ENCODE measurements around the gene FLNB.

The FLNB gene

GRCh38 chr3:58029842-58030584, 21.8 kb downstream of the FLNB start (continued):
- no peak for TF ChIP-seq REST (tag by site-specific recombination; IDR thresholded peaks at IDR 0.05)

- CTCF ChIA-PET = no interaction called here
- Histone ChIP-seq H3K4me3 (ENCODE audit: low read depth, low read length) (no peak overlapping the region), H3K9me3 (ENCODE audit: control insufficient read depth, insufficient read depth, low read depth, low read length) (no peaks in the 10 kb centered on the region), H3K36me3 (ENCODE audit: control insufficient read depth in 2 of 2, insufficient read depth in 1 of 2, low read length in 2 of 2) (no peaks in the 10 kb centered on the region), H3K27ac (ENCODE audit: extremely low read depth, low read depth, low read length) (no peak overlapping the region), H3K4me1 (ENCODE audit: control insufficient read depth, insufficient read depth, low read length) (peaks cover 14% of the 10 kb centered on the region)
- TF ChIP-seq ZNF398 (tag by site-specific recombination; IDR thresholded peaks at IDR 0.05) (0 out of 2 replicates have a peak, but pooled peaks have one; percentile 12), GLI2 (tag by site-specific recombination; IDR thresholded peaks at IDR 0.05; ENCODE audit: borderline replicate concordance, low read depth) (no peak), OSR2 (tag by site-specific recombination; IDR thresholded peaks at IDR 0.05) (peak; percentile 31; the same call in 1 of the 2 replicates)
- POLR2A ChIA-PET = interaction anchor here (0.8 kb wide), 1 partner anchor 308 kb away, joined by 3 read pairs; no protein-coding TSS in a partner anchor
These were observed 24.0 kb downstream of the FLNB start for GRCh38 chr3:58032186-58032585.

DNA sequence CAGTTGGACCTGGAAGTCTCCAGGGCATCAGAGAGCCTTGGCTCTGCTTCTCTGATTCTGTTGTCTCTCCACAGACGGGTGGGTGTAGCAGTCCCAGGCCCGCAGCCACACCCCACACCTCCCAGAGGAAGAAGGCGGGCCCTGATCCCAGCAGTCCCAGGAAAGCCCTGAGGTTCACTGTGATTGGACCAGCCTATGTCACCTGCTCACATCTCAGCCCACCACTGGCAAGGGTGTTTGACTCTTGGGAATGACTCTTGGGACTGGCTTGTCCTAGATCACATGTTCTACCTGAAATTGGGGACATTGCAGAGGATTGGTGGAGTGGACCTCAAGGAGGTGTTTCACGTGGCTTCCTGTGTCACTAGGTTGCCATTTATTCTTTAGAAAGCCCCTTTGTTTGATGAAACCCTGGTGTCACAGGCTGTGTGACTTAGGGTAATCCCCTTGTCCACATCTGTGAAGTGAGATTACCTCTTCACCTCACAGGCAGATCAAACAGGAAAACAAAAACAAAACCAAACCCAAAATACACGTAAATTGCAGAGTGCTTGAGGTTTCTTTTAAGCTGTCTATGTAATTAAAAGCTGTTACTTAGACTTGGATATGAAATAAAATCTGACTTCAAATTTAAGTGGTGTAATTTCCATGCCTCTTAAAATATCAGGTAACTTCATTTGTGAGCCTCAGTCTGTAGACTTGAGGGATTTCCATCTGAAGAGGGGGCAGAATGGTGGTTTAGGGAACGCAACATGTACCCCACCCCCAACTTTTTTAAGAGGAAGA, 26.7 kb downstream of the FLNB start:
- no peaks in the 10 kb centered on the region for H3K9me3 ChIP-seq (ENCODE audit: control insufficient read depth, insufficient read depth, low read depth, low read length)
- ChIA-PET CTCF (interaction anchor here (0.6 kb wide), 1 partner anchor 26 kb away, joined by 3 read pairs; no protein-coding TSS in a partner anchor), POLR2A (interaction anchor here (1.0 kb wide), 1 partner anchor 24 kb away, joined by 3 read pairs; no protein-coding TSS in a partner anchor)
- no peaks in the 10 kb centered on the region for H3K36me3 ChIP-seq (ENCODE audit: control insufficient read depth in 2 of 2, insufficient read depth in 1 of 2, low read length in 2 of 2)
- TF ChIP-seq SP2 (tag by site-specific recombination; IDR thresholded peaks at IDR 0.05) (0 out of 2 replicates have a peak, but pooled peaks have one; percentile 10), HOXA7 (CRISPR knock-in tag; IDR thresholded peaks at IDR 0.05; ENCODE audit: borderline replicate concordance) (no peak), OSR2 (tag by site-specific recombination; IDR thresholded peaks at IDR 0.05) (0 out of 2 replicates have a peak, but pooled peaks have one; percentile 10), ZNF248 (tag by site-specific recombination; IDR thresholded peaks at IDR 0.05) (no peak), WT1 (tag by site-specific recombination; IDR thresholded peaks at IDR 0.05) (peak; percentile 64), ZNF510 (tag by site-specific recombination; IDR thresholded peaks at IDR 0.05; ENCODE audit: insufficient replicate concordance) (no peak), ZBTB10 (tag by site-specific recombination; IDR thresholded peaks at IDR 0.05) (no peak), SP7 (tag by site-specific recombination; IDR thresholded peaks at IDR 0.05) (peak; percentile 61; the same call in 1 of the 2 replicates)
- TF ChIP-seq, protein P1, sequence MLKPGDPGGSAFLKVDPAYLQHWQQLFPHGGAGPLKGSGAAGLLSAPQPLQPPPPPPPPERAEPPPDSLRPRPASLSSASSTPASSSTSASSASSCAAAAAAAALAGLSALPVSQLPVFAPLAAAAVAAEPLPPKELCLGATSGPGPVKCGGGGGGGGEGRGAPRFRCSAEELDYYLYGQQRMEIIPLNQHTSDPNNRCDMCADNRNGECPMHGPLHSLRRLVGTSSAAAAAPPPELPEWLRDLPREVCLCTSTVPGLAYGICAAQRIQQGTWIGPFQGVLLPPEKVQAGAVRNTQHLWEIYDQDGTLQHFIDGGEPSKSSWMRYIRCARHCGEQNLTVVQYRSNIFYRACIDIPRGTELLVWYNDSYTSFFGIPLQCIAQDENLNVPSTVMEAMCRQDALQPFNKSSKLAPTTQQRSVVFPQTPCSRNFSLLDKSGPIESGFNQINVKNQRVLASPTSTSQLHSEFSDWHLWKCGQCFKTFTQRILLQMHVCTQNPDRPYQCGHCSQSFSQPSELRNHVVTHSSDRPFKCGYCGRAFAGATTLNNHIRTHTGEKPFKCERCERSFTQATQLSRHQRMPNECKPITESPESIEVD (tag by site-specific recombination; IDR thresholded peaks at IDR 0.05) = peak; percentile 56
- no peak overlapping the region for H3K4me3 ChIP-seq (ENCODE audit: low read depth, low read length)
- H3K27ac ChIP-seq (ENCODE audit: extremely low read depth, low read depth, low read length) = no peak overlapping the region
- H3K4me1 ChIP-seq (ENCODE audit: control insufficient read depth, insufficient read depth, low read length) = peaks cover 15% of the 10 kb centered on the region

All from HEK293 (cell line).